RCC 7860 (cell line): Measurements from ENCODE around the gene FGFBP2.

Experiments used
- DNase-seq: peaks from one replicate; pipeline ENCODE4 v3.0.0-alpha.2; 2015; ENCODE audit warnings: low spot score
- FAIRE-seq: peaks from 2 replicates; lab custom pipeline; 2012; peaks lifted over from hg19 to GRCh38; lab: Jason Lieb, UNC

The FGFBP2 gene

GRCh38 chr4:15963001-15963451 is at the start of gene FGFBP2:
Gene FGFBP2 (minus strand): TSS chr4:15963175. CDS start chr4:15963129, 46 bp downstream.
- DNase-seq (no peak), FAIRE-seq (no peak)

- no peak for FAIRE-seq
- no peak for DNase-seq
Observed at GRCh38 chr4:16011173-16011572, 48.2 kb upstream of the FGFBP2 start.

- DNase-seq (no peak), FAIRE-seq (no peak)
Observed at GRCh38 chr4:16009153-16009552, 46.2 kb upstream of the FGFBP2 start.

GRCh38 chr4:16007471-16008095 is 44.6 kb upstream of the FGFBP2 start:
- FAIRE-seq, result no peak
- no peak for DNase-seq

GRCh38 chr4:16006771-16007446 is 43.9 kb upstream of the FGFBP2 start:
- DNase-seq, result no peak
- no peak for FAIRE-seq

- no peak for DNase-seq
- no peak for FAIRE-seq
Observed at GRCh38 chr4:16005676-16006075, 42.7 kb upstream of the FGFBP2 start.

GRCh38 chr4:16001484-16001858 is 38.5 kb upstream of the FGFBP2 start:
- FAIRE-seq (no peak), DNase-seq (peak; percentile 66)

GRCh38 chr4:16000708-16001483 is 37.9 kb upstream of the FGFBP2 start:
- DNase-seq (no peak), FAIRE-seq (no peak)

- no peak for DNase-seq
Observed at GRCh38 chr4:15996773-15997172, 33.8 kb upstream of the FGFBP2 start.

GRCh38 chr4:15995826-15996225 is 32.9 kb upstream of the FGFBP2 start:
- FAIRE-seq, result no peak
- DNase-seq, result no peak

More at GRCh38 chr4:15996773-15997172, 33.8 kb upstream of the FGFBP2 start:
- FAIRE-seq, result no peak

GRCh38 chr4:15992167-15992485 is 29.2 kb upstream of the FGFBP2 start:
- FAIRE-seq (no peak), DNase-seq (no peak)

GRCh38 chr4:15990570-15991285 is 27.8 kb upstream of the FGFBP2 start:
- no peak for DNase-seq
- FAIRE-seq, result no peak

GRCh38 chr4:15989424-15989823 is 26.4 kb upstream of the FGFBP2 start:
- no peak for DNase-seq
- no peak for FAIRE-seq

GRCh38 chr4:15988222-15988621 is 25.2 kb upstream of the FGFBP2 start:
- FAIRE-seq (no peak), DNase-seq (no peak)

GRCh38 chr4:15986907-15987306 is 23.9 kb upstream of the FGFBP2 start:
- DNase-seq (no peak), FAIRE-seq (no peak)

GRCh38 chr4:15983610-15984009 is 20.6 kb upstream of the FGFBP2 start:
- no peak for DNase-seq
- no peak for FAIRE-seq

- FAIRE-seq (no peak), DNase-seq (no peak)
Observed at GRCh38 chr4:15982842-15983524, 20.0 kb upstream of the FGFBP2 start.

GRCh38 chr4:15976456-15977447 is 13.8 kb upstream of the FGFBP2 start:
- FAIRE-seq (no peak), DNase-seq (no peak)

GRCh38 chr4:15971068-15971801 is 8.3 kb upstream of the FGFBP2 start:
- DNase-seq (no peak), FAIRE-seq (no peak)
